GM12892 (cell line): Measurements from ENCODE around the gene DNAJC5.

Experiments
- POLR2A ChIP-seq: IDR thresholded peaks from 2 replicates; pipeline ENCODE4 v1.6.1; 2011; ENCODE audit warnings: low read depth, low read length, control low read depth
- POLR2AphosphoS5 ChIP-seq: IDR thresholded peaks from 2 replicates; pipeline ENCODE4 v1.6.1; 2011; ENCODE audit warnings: low read depth, low read length, control low read depth
- TAF1 ChIP-seq: IDR thresholded peaks from 2 replicates; pipeline ENCODE4 v1.6.1; 2011; ENCODE audit warnings: low read depth, mild to moderate bottlenecking, control low read depth, low read length, borderline replicate concordance

GRCh38 chr20:63885264-63886053 is 9.5 kb upstream of the DNAJC5 start:
- TF ChIP-seq POLR2AphosphoS5, result no peak
- TF ChIP-seq TAF1, result no peak
- no peak for TF ChIP-seq POLR2A
